Osteoblast (primary cell): ENCODE results near the gene ZC3H4. TPM values are rescaled to one million over a fixed set of nuclear protein-coding genes. Genes with fewer than 3 reads are reported as not detected.
A peak's percentile ranks its signal among the peaks of the same experiment; 100 is the strongest.

Source experiments
- DNase-seq: peaks from one replicate; pipeline ENCODE4 v3.0.0; 2011; ENCODE audit warnings: low spot score, mixed read lengths; ENCODE audit not compliant: insufficient read length; ENCODE audit errors: missing footprints
- H2AFZ ChIP-seq: 2 replicates; pipeline ENCODE4 v1.6.0; 2011; ENCODE audit warnings: mild to moderate bottlenecking, low read length
- H3K27ac ChIP-seq: 2 replicates; pipeline ENCODE4 v1.5.1; 2011; ENCODE audit warnings: mild to moderate bottlenecking, low read depth, low read length, moderate library complexity
- H3K27me3 ChIP-seq: 2 replicates; pipeline ENCODE4 v1.6.0; 2012; ENCODE audit warnings: mild to moderate bottlenecking, control low read depth, inconsistent platforms, low read length, moderate library complexity; ENCODE audit not compliant: insufficient read depth
- H3K36me3 ChIP-seq: 2 replicates; pipeline ENCODE4 v1.5.1; 2011; ENCODE audit warnings: mild to moderate bottlenecking, low read length, control low read depth, moderate library complexity; ENCODE audit not compliant: insufficient read depth
- H3K4me1 ChIP-seq: 2 replicates; pipeline ENCODE4 v1.5.1; 2011; ENCODE audit warnings: mild to moderate bottlenecking, low read length, control low read depth, moderate library complexity; ENCODE audit not compliant: insufficient read depth
- H3K4me2 ChIP-seq: 2 replicates; pipeline ENCODE4 v1.6.0; 2011; ENCODE audit warnings: mild to moderate bottlenecking, low read length; ENCODE audit not compliant: insufficient read depth
- H3K4me3 ChIP-seq: fragments of 200-600 bp; sonication (generic); 3 replicates; pipeline ENCODE4 v1.5.1; 2012; ENCODE audit warnings: mild to moderate bottlenecking, low read length, inconsistent platforms; ENCODE audit not compliant: insufficient read depth
- H3K79me2 ChIP-seq: 2 replicates; pipeline ENCODE4 v1.6.0; 2012; ENCODE audit warnings: mild to moderate bottlenecking, low read length, control low read depth, inconsistent platforms; ENCODE audit not compliant: insufficient read depth
- H3K9me3 ChIP-seq: 2 replicates; pipeline ENCODE4 v1.5.1; 2011; ENCODE audit warnings: low read depth, low read length, control low read depth
- H4K20me1 ChIP-seq: 2 replicates; pipeline ENCODE4 v1.6.0; 2012; ENCODE audit warnings: mild to moderate bottlenecking, low read length, control low read depth; ENCODE audit not compliant: insufficient read depth
- CTCF ChIP-seq: IDR thresholded peaks from 2 replicates; pipeline ENCODE4 v1.5.1; 2011; ENCODE audit warnings: mild to moderate bottlenecking, low read depth, low read length, moderate library complexity; ENCODE audit errors: extremely low read depth
- total RNA-seq: library from RNA; depleted of rRNA; stranded (reverse); fragments of >200 nt; gene quantifications from 2 replicates; pipeline ENCODE4 v1.2.3, GENCODE V29; 2012

ZC3H4 gene
- total RNA-seq, 1 donor: 14.1 TPM

- H3K36me3 ChIP-seq: no peaks in the 10 kb centered on the region
- DNase-seq: peak; percentile 77
- H3K79me2 ChIP-seq: no peaks in the 10 kb centered on the region
- no peaks in the 10 kb centered on the region for H4K20me1 ChIP-seq
- no peaks in the 10 kb centered on the region for H3K9me3 ChIP-seq
- H3K4me2 ChIP-seq: no peak overlapping the region
- no peak overlapping the region for H3K4me3 ChIP-seq
- no peak overlapping the region for H2AFZ ChIP-seq
- H3K27ac ChIP-seq: no peak overlapping the region
- TF ChIP-seq CTCF: no peak
- peaks cover 3% of the 10 kb centered on the region for H3K4me1 ChIP-seq
- peaks cover 4% of the 10 kb centered on the region for H3K27me3 ChIP-seq
Observed at GRCh38 chr19:47022541-47023447, 90.8 kb downstream of the ZC3H4 start.

- Histone ChIP-seq H4K20me1 (no peaks in the 10 kb centered on the region), H2AFZ (no peak overlapping the region), H3K36me3 (no peaks in the 10 kb centered on the region), H3K4me1 (peaks cover 3% of the 10 kb centered on the region), H3K4me2 (no peak overlapping the region), H3K4me3 (no peak overlapping the region), H3K27me3 (peaks cover 4% of the 10 kb centered on the region), H3K79me2 (no peaks in the 10 kb centered on the region), H3K9me3 (no peaks in the 10 kb centered on the region), H3K27ac (no peak overlapping the region)
- peak; percentile 76 for DNase-seq
- no peak for TF ChIP-seq CTCF
Observed at GRCh38 chr19:47022140-47022536, 91.4 kb downstream of the ZC3H4 start.

- peak; percentile 81 for DNase-seq
- peaks cover 4% of the 10 kb centered on the region for H3K27me3 ChIP-seq
Observed at GRCh38 chr19:47021536-47022139, 91.9 kb downstream of the ZC3H4 start.

More at GRCh38 chr19:47021536-47022139, 91.9 kb downstream of the ZC3H4 start:
- Histone ChIP-seq H3K4me3 (peak overlapping the region; percentile 69), H3K79me2 (no peaks in the 10 kb centered on the region), H3K36me3 (no peaks in the 10 kb centered on the region), H3K9me3 (no peaks in the 10 kb centered on the region), H3K4me1 (peaks cover 3% of the 10 kb centered on the region), H2AFZ (no peak overlapping the region), H3K27ac (no peak overlapping the region), H4K20me1 (no peaks in the 10 kb centered on the region), H3K4me2 (peak overlapping the region; percentile 84)
- TF ChIP-seq CTCF: no peak
